Fibroblast of mammary gland (primary cell): ENCODE results near the gene GSG1L.

Source experiments
- DNase-seq: peaks from one replicate; pipeline ENCODE4 v3.0.0-alpha.2; 2010; ENCODE audit warnings: low read depth
- H3K4me3 ChIP-seq: 2 replicates; pipeline ENCODE4 v1.5.1; 2011; ENCODE audit warnings: low read depth, mild to moderate bottlenecking, low read length, moderate library complexity; ENCODE audit not compliant: control insufficient read depth
- TF ChIP-seq, protein P1 (sequence below): conservative IDR thresholded peaks from 2 replicates; pipeline ENCODE4 v1.5.1; 2011; ENCODE audit warnings: low read depth, low read length, inconsistent platforms; ENCODE audit not compliant: control insufficient read depth, insufficient read depth

Gene GSG1L

GRCh38 chr16:27826081-27826892 is 237.2 kb downstream of the GSG1L start:
- TF ChIP-seq, protein P1, sequence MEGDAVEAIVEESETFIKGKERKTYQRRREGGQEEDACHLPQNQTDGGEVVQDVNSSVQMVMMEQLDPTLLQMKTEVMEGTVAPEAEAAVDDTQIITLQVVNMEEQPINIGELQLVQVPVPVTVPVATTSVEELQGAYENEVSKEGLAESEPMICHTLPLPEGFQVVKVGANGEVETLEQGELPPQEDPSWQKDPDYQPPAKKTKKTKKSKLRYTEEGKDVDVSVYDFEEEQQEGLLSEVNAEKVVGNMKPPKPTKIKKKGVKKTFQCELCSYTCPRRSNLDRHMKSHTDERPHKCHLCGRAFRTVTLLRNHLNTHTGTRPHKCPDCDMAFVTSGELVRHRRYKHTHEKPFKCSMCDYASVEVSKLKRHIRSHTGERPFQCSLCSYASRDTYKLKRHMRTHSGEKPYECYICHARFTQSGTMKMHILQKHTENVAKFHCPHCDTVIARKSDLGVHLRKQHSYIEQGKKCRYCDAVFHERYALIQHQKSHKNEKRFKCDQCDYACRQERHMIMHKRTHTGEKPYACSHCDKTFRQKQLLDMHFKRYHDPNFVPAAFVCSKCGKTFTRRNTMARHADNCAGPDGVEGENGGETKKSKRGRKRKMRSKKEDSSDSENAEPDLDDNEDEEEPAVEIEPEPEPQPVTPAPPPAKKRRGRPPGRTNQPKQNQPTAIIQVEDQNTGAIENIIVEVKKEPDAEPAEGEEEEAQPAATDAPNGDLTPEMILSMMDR, result no peak
- no peak overlapping the region for H3K4me3 ChIP-seq
- DNase-seq, result no peak

DNA sequence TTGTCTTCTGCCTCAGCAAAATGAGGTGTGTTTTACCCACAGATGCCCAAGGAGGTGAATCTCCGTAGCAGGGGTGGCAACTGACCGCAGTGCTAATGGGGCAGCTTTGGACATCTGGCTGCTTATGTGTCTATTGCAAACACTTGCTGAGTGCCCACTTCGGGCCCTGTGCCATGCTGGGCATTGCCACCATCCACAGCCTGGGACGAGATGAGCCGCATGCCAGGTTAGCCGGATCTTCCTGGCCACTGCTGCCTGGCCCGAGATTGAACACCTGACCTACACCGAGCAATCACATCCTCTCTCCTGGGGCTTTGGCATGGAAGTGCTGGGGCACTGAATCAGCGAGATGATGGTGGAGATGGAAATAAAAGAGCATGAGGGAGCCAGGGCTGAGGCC is 238.7 kb downstream of the GSG1L start:
- no peak for DNase-seq
- TF ChIP-seq, protein P1, result no peak
- H3K4me3 ChIP-seq, result no peak overlapping the region

DNA sequence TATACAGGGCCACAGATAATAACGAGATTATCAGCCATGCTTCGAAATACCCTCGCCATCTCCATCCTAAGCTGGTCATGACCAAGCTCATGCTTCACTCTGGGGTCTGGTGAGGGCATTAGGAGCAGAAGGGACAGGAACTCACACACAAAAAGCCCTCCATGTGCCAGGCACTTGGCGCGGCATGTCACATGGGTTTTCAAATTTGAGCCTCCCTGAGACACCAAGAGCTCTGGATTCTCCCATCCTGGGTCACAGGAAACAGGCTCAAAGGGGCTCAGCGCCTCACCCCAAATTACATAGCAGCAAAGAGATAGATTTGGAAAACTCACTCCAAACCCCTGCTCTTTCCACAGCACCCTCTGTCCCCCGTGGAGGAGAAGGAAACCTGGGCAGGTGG is 239.5 kb downstream of the GSG1L start:
- no peak overlapping the region for H3K4me3 ChIP-seq
- TF ChIP-seq, protein P1, result no peak
- DNase-seq, result no peak

- DNase-seq, result no peak
Measured at GRCh38 chr16:27823421-27823820, 240.1 kb downstream of the GSG1L start.

GRCh38 chr16:27822996-27823395 is 240.5 kb downstream of the GSG1L start:
- TF ChIP-seq, protein P1, result no peak
- no peak overlapping the region for H3K4me3 ChIP-seq
- no peak for DNase-seq

More at GRCh38 chr16:27823421-27823820, 240.1 kb downstream of the GSG1L start:
- no peak overlapping the region for H3K4me3 ChIP-seq
- TF ChIP-seq, protein P1, result no peak

- no peak for DNase-seq
- TF ChIP-seq, protein P1, result no peak
- no peak overlapping the region for H3K4me3 ChIP-seq
Measured at GRCh38 chr16:27822529-27822928, 241.0 kb downstream of the GSG1L start.
